Neural progenitor cell (in vitro differentiated cells): ENCODE measurements around the gene FHOD1.

ENCODE experiments used
- EZH2 ChIP-seq: fragments of 200-600 bp; sonication (generic); IDR thresholded peaks from 2 replicates; pipeline ENCODE4 v1.6.1; 2017; ENCODE audit warnings: antibody characterized with exemption, mild to moderate bottlenecking, moderate library complexity
- TF ChIP-seq, protein P1 (sequence below): fragments of 200-600 bp; sonication (generic); IDR thresholded peaks from 2 replicates; pipeline ENCODE4 v1.5.1; 2017; ENCODE audit warnings: antibody characterized with exemption, mild to moderate bottlenecking

DNA sequence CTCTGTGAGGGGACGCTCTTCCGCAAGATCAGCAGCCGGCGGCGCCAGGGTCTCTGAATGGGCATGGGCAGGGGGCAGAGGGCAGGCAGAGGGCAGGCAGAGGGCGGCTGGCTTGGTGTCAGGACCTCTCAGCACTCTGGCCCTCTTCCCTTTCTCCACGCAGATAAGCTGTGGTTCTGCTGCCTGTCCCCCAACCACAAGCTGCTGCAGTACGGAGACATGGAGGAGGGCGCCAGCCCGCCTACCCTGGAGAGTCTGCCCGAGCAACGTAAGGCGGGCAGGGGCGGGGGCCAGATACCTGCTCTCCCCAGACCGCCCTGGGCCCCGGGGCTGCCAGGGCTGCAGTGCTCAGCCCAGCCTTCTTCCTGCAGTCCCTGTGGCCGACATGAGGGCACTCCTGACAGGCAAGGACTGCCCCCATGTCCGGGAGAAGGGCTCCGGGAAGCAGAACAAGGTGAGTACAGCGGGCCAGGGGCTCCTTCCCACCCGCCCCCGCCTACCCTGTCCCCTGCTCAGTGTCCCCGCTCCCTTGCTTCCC lies 44.3 kb downstream of the FHOD1 start:
- no peak for TF ChIP-seq EZH2
- TF ChIP-seq, protein P1, sequence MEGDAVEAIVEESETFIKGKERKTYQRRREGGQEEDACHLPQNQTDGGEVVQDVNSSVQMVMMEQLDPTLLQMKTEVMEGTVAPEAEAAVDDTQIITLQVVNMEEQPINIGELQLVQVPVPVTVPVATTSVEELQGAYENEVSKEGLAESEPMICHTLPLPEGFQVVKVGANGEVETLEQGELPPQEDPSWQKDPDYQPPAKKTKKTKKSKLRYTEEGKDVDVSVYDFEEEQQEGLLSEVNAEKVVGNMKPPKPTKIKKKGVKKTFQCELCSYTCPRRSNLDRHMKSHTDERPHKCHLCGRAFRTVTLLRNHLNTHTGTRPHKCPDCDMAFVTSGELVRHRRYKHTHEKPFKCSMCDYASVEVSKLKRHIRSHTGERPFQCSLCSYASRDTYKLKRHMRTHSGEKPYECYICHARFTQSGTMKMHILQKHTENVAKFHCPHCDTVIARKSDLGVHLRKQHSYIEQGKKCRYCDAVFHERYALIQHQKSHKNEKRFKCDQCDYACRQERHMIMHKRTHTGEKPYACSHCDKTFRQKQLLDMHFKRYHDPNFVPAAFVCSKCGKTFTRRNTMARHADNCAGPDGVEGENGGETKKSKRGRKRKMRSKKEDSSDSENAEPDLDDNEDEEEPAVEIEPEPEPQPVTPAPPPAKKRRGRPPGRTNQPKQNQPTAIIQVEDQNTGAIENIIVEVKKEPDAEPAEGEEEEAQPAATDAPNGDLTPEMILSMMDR, result no peak
